Mesenchymal stem cell (in vitro differentiated cells and primary cell): ENCODE measurements around the gene SYNGR3.

Experiments used
- DNase-seq: peaks from one replicate; pipeline ENCODE4 v3.0.0-alpha.2; 2013
- H2AFZ ChIP-seq: one replicate; pipeline ENCODE4 v1.6.1; 2013; ENCODE audit warnings: low read depth, mild to moderate bottlenecking, control low read depth, inconsistent platforms, low read length, moderate library complexity
- H2AK5ac ChIP-seq: 2 replicates; pipeline ENCODE4 v1.6.1; 2013; ENCODE audit warnings: low read length, moderate library complexity, mild to moderate bottlenecking, inconsistent platforms; ENCODE audit not compliant: severe bottlenecking
- H2BK120ac ChIP-seq: one replicate; pipeline ENCODE4 v1.6.1; 2013; ENCODE audit warnings: low read depth, mild to moderate bottlenecking, inconsistent platforms, low read length, moderate library complexity
- H2BK12ac ChIP-seq, 2 experiments: one replicate each; pipeline ENCODE4 v1.6.1; 2013; ENCODE audit warnings: inconsistent platforms in 2 of 2, low read length in 2 of 2, mild to moderate bottlenecking in 2 of 2, moderate library complexity in 2 of 2, control low read depth in 1 of 2
- H2BK15ac ChIP-seq: one replicate; pipeline ENCODE4 v1.6.1; 2013; ENCODE audit warnings: mild to moderate bottlenecking, low read depth, inconsistent platforms; ENCODE audit not compliant: poor library complexity, severe bottlenecking
- H2BK5ac ChIP-seq: 2 replicates; pipeline ENCODE4 v1.6.1; 2013; ENCODE audit warnings: low read depth, mild to moderate bottlenecking, low read length, control low read depth, inconsistent platforms; ENCODE audit not compliant: poor library complexity, severe bottlenecking
- H3K14ac ChIP-seq, 2 experiments: one replicate each; pipeline ENCODE4 v1.6.1; 2013; ENCODE audit warnings: inconsistent platforms in 2 of 2, low read length in 2 of 2, control low read depth in 1 of 2, mild to moderate bottlenecking in 1 of 2, moderate library complexity in 1 of 2
- H3K18ac ChIP-seq, 2 experiments: one replicate each; pipeline ENCODE4 v1.6.1; 2013; ENCODE audit warnings: inconsistent platforms in 2 of 2, low read length in 2 of 2, control low read depth in 1 of 2, low read depth in 1 of 2, mild to moderate bottlenecking in 1 of 2
- H3K23ac ChIP-seq, 2 experiments: one replicate each; pipeline ENCODE4 v1.6.1; 2013; ENCODE audit warnings: inconsistent platforms in 2 of 2, low read length in 2 of 2, mild to moderate bottlenecking in 2 of 2, moderate library complexity in 2 of 2, control low read depth in 1 of 2
- H3K27ac ChIP-seq: 2 replicates; pipeline ENCODE4 v1.5.1; 2013; ENCODE audit warnings: mild to moderate bottlenecking, moderate library complexity, low read length, control low read depth, inconsistent platforms; ENCODE audit not compliant: poor library complexity, severe bottlenecking
- H3K27me3 ChIP-seq, 2 experiments: 2 replicates each; pipeline versions ENCODE4 v1.6.1 to v1.7.0; 2013; ENCODE audit warnings: low read length in 2 of 2, mild to moderate bottlenecking in 2 of 2, moderate library complexity in 2 of 2, control low read depth in 1 of 2, inconsistent platforms in 1 of 2; ENCODE audit not compliant: control insufficient read depth in 1 of 2, insufficient read depth in 1 of 2
- H3K36me3 ChIP-seq, 2 experiments: 2 replicates each; pipeline versions ENCODE4 v1.6.1 to v1.7.0; 2013; ENCODE audit warnings: low read length in 2 of 2, control low read depth in 1 of 2, inconsistent platforms in 1 of 2, low read depth in 1 of 2, mild to moderate bottlenecking in 1 of 2; ENCODE audit not compliant: insufficient read depth in 2 of 2, control insufficient read depth in 1 of 2
- H3K4ac ChIP-seq, 2 experiments: one replicate each; pipeline ENCODE4 v1.6.1; 2013; ENCODE audit warnings: inconsistent platforms in 2 of 2, low read length in 2 of 2, mild to moderate bottlenecking in 2 of 2, moderate library complexity in 2 of 2, control low read depth in 1 of 2, low read depth in 1 of 2
- H3K4me1 ChIP-seq: 2 replicates; pipeline ENCODE4 v1.6.1; 2013; ENCODE audit warnings: low read depth, low read length, control low read depth; ENCODE audit not compliant: control insufficient read depth, insufficient read depth
- H3K4me2 ChIP-seq: 2 replicates; pipeline ENCODE4 v1.6.1; 2013; ENCODE audit warnings: low read length, mild to moderate bottlenecking, inconsistent platforms; ENCODE audit not compliant: poor library complexity, severe bottlenecking
- H3K4me3 ChIP-seq, 2 experiments: 2 replicates each; pipeline versions ENCODE4 v1.5.1 to v1.7.0; 2013; ENCODE audit warnings: low read length in 2 of 2, mild to moderate bottlenecking in 2 of 2, control low read depth in 1 of 2, low read depth in 1 of 2; ENCODE audit not compliant: insufficient read depth in 1 of 2
- H3K79me1 ChIP-seq: replicated peaks from 2 replicates; pipeline ENCODE4 v1.6.1; 2013; ENCODE audit warnings: mild to moderate bottlenecking, control low read depth, low read length, inconsistent platforms; ENCODE audit not compliant: poor library complexity, severe bottlenecking
- H3K9ac ChIP-seq: 2 replicates; pipeline ENCODE4 v1.7.0; 2013; ENCODE audit warnings: mild to moderate bottlenecking, low read length, moderate library complexity
- H3K9me3 ChIP-seq: 2 replicates; pipeline ENCODE4 v1.7.0; 2013; ENCODE audit warnings: mild to moderate bottlenecking, low read length; ENCODE audit not compliant: control insufficient read depth
- H4K8ac ChIP-seq: one replicate; pipeline ENCODE4 v1.6.1; 2013; ENCODE audit warnings: inconsistent platforms, mild to moderate bottlenecking, low read length, moderate library complexity
- H4K91ac ChIP-seq: one replicate; pipeline ENCODE4 v1.6.1; 2013; ENCODE audit warnings: mild to moderate bottlenecking, low read length, inconsistent platforms
- WGBS: methylation state at CpG from one replicate; pipeline ENCODE4 v1.1.7; 2013; ENCODE audit warnings: mixed read lengths; 5-methylcytosine and 5-hydroxymethylcytosine counted together

Gene SYNGR3

DNA sequence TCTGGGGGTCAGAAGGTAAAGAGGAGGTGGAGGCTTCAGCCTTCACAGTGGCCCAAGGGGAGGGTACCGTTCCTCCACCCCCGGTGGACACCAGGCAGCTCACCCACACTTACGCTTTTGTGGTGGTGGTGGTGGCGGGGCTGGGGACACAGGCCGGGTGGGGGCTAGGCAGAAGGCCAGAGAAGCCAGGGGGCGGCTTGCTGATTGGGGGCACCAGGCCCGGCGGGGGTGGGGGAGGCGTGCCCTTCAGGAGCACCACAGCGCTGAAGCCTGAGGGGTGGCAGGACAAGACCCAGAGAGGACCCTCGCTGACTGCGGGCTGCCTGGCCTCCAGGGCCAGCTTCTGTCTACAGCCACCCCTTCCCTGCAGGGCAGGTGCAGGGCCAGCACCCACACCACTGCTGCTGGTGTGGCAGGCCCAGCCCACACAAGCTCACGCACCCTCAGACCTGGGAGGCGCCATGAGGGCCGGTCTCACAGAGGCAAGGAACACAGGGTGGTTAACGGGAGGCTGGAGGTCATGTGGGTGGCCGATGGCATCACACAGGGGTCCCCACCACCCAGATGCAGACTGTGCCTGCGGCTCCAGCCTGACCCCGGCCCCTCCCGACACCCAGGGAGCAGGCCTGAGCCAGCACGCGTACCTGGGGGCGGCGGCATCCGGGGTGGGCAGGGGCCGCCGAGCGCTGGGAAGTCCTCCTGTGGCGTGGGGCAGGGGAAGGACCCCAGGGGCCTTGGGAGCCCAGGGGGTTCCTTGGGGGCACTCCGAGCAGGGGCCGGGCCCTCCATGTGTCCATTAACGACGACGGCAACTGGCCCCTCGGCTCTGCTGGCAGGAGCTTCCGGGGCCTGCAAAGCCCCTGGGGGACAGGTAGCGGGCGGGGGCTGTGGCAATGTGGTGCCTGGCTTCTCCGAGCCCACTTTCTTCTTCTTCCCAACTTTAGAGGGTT lies 9.4 kb downstream of the SYNGR3 start:
- Histone ChIP-seq H3K18ac (no peak overlapping the region), H2AFZ (no peak overlapping the region)
- 97% methylated on average over 38 of the region's 39 CpGs for WGBS

DNA sequence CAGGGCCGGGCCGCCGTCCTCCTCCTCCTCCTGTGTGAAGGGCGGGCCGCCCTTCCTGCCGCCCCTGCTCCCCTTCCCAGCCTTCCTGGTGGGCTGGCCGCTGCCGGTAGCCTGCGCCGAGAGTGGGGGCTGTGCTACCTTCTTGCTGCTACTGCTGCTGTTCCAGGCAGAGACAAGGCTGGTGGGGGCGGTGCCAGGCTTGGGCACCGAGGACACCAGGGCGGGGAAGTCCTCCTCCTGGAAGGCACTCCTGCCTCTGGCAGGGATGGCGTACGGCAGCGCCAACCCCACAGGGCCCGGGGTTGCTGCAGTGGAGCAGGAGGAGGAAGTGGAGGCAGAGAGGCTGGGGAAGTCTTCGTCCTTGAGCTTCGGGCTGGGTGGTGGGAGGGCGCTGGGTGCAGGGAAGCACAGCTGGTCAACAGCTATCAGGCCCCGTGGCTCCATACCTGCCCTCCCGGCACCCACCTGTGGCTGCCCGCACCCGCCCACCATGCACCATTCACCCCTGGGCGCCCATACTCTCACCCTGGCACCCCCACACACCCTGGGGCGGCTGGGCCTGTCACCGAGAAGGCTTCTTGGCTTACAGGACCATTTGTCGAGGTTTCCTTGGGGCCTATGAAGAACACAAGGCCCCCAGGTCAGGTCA lies 10.2 kb downstream of the SYNGR3 start:
- Histone ChIP-seq H4K91ac (no peak overlapping the region), H2AK5ac (no peak overlapping the region), H3K9ac (no peak overlapping the region), H2BK5ac (no peak overlapping the region), H2AFZ (no peak overlapping the region), H3K18ac (no peak overlapping the region), H2BK120ac (no peak overlapping the region), H3K14ac (no peak overlapping the region), H3K4me3 (no peak overlapping the region), H3K4me1 (peaks cover 19% of the 10 kb centered on the region), H3K23ac (no peak overlapping the region), H2BK15ac (peak overlapping the region; percentile 32), H3K27ac (no peak overlapping the region), H4K8ac (no peak overlapping the region), H3K27me3 (no peaks in the 10 kb centered on the region), H2BK12ac (no peak overlapping the region), H3K79me1 (peaks cover 33% of the 10 kb centered on the region), H3K4ac (no peak overlapping the region), H3K36me3 (peaks cover 75 to 82% of the 10 kb centered on the region in 2 experiments), H3K9me3 (no peaks in the 10 kb centered on the region), H3K4me2 (no peak overlapping the region)
- DNase-seq, result no peak
- 96% methylated on average over 22 of the region's 28 CpGs for WGBS

More for the DNA sequence above, 9.4 kb downstream of the SYNGR3 start:
- no peak overlapping the region for H2BK120ac ChIP-seq
- no peak overlapping the region for H2BK12ac ChIP-seq
- no peaks in the 10 kb centered on the region for H3K9me3 ChIP-seq
- H3K36me3 ChIP-seq, result peaks cover 74 to 75% of the 10 kb centered on the region in 2 experiments
- H3K79me1 ChIP-seq, result peaks cover 29% of the 10 kb centered on the region
- no peak overlapping the region for H3K14ac ChIP-seq
- peak overlapping the region; percentile 32 for H2BK15ac ChIP-seq
- peaks cover 12% of the 10 kb centered on the region for H3K4me1 ChIP-seq
- H3K9ac ChIP-seq, result no peak overlapping the region
- no peaks in the 10 kb centered on the region for H3K27me3 ChIP-seq
- no peak overlapping the region for H3K23ac ChIP-seq
- no peak overlapping the region for H3K27ac ChIP-seq
- H3K4ac ChIP-seq, result no peak overlapping the region
- H4K91ac ChIP-seq, result peak overlapping the region; percentile 14
- no peak for DNase-seq
- H2BK5ac ChIP-seq, result no peak overlapping the region
- H2AK5ac ChIP-seq, result no peak overlapping the region
- H4K8ac ChIP-seq, result no peak overlapping the region
- H3K4me2 ChIP-seq, result no peak overlapping the region
- no peak overlapping the region for H3K4me3 ChIP-seq

DNA sequence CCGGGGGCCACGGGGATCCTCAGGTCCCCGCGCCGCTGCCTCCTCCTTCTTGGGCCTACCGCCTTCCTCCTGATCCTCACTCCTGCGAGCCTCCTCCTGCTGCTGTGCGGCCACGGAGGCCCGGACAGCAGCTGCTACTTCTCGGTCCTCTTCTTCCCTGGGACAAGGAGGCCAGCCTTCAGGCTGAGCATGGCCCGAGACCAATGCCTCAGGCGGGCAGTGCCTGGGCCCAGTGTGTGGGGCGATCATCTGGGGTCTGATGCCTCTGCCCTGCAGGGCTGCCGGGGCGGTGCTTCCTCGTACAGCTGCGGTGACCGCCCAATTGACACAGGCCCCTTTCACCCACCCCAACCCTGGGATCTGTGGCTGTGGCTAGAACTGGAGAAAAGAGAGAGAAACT lies 11.3 kb downstream of the SYNGR3 start:
- Histone ChIP-seq H3K36me3 (peaks cover 67 to 93% of the 10 kb centered on the region in 2 experiments), H3K9me3 (no peaks in the 10 kb centered on the region), H2AK5ac (no peak overlapping the region), H3K27me3 (no peaks in the 10 kb centered on the region), H4K91ac (no peak overlapping the region), H2BK5ac (no peak overlapping the region), H3K23ac (no peak overlapping the region), H2BK120ac (no peak overlapping the region), H3K27ac (no peak overlapping the region), H3K4me3 (no peak overlapping the region), H3K14ac (no peak overlapping the region), H3K18ac (no peak overlapping the region), H2BK15ac (no peak overlapping the region), H2AFZ (no peak overlapping the region), H3K9ac (no peak overlapping the region), H3K79me1 (peaks cover 33% of the 10 kb centered on the region), H3K4ac (no peak overlapping the region), H3K4me1 (peaks cover 29% of the 10 kb centered on the region), H3K4me2 (no peak overlapping the region), H4K8ac (no peak overlapping the region), H2BK12ac (no peak overlapping the region)
- 100% methylated on average over 12 of the region's 19 CpGs for WGBS
- DNase-seq, result no peak
